Chondrocyte (in vitro differentiated cells): ENCODE data around the gene ACAP2. TPM values are rescaled to one million over a fixed set of nuclear protein-coding genes. Genes with fewer than 3 reads are reported as not detected.
A peak's percentile ranks its signal among the peaks of the same experiment; 100 is the strongest.
"Not testable (repeated sequence)": the region's sequence is repeated elsewhere in the genome, so short reads cannot be mapped to it uniquely, and the experiment has no call there.

Source experiments
- DNase-seq: peaks from one replicate; pipeline ENCODE4 v3.0.0; 2021; ENCODE audit warnings: mixed read lengths, low spot score
- H3K27ac Mint-ChIP-seq: one replicate; pipeline ENCODE4 v1.8.0; 2021; ENCODE audit warnings: mild to moderate bottlenecking, moderate library complexity, mixed read lengths; ENCODE audit not compliant: unreplicated experiment
- H3K27me3 Mint-ChIP-seq: 2 replicates; pipeline ENCODE4 v1.8.0; 2021; ENCODE audit warnings: low read depth, mixed read lengths
- H3K36me3 Mint-ChIP-seq: 2 replicates; pipeline ENCODE4 v1.8.0; 2021; ENCODE audit warnings: low read depth, mixed read lengths
- H3K4me1 Mint-ChIP-seq: 2 replicates; pipeline ENCODE4 v1.8.0; 2021; ENCODE audit warnings: low read depth, mild to moderate bottlenecking, mixed read lengths
- H3K4me3 Mint-ChIP-seq: one replicate; pipeline ENCODE4 v1.8.0; 2021; ENCODE audit warnings: mild to moderate bottlenecking, moderate library complexity, mixed read lengths; ENCODE audit not compliant: unreplicated experiment
- H3K9me3 Mint-ChIP-seq: 2 replicates; pipeline ENCODE4 v1.8.0; 2021; ENCODE audit warnings: low read depth, mixed read lengths
- total RNA-seq: library from RNA; stranded (reverse); gene quantifications from 3 replicates; pipeline ENCODE4 v1.2.1, GENCODE V29; 2021
- TF ChIP-seq, protein P1 (sequence below): fragments of 200-600 bp; sonication (generic); IDR thresholded peaks from 2 replicates; pipeline ENCODE4 v1.5.0; 2021; ENCODE audit warnings: antibody characterized with exemption, mild to moderate bottlenecking, moderate library complexity

ACAP2 gene
- total RNA-seq, 1 donor from 2014 or later: 43.3 TPM

DNA sequence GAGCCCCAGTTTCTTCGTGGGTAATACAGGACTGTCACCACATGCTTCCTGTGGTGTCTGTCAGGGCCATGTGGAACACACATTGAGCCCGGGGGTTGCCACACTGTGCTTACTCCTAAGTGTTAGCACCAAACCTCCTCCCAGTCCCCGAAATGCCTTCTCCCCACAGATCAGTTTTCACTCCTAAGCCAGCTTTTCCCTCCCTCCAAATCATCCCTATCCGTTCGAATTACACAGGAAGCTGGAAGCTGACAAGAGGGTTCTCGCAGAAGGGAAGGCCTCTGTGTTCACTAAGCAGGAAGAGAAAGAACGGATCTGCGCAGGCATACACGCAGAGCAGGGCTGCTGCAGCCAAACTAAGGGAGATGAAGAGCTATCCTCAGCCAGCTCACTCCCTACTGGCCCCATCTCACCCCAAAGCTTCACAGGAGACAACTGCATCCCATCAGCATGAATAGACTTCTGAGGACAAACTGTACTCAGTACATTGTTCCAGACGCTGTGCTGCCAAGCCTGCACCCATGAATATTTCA lies 204.2 kb downstream of the ACAP2 start:
- TF ChIP-seq, protein P1, sequence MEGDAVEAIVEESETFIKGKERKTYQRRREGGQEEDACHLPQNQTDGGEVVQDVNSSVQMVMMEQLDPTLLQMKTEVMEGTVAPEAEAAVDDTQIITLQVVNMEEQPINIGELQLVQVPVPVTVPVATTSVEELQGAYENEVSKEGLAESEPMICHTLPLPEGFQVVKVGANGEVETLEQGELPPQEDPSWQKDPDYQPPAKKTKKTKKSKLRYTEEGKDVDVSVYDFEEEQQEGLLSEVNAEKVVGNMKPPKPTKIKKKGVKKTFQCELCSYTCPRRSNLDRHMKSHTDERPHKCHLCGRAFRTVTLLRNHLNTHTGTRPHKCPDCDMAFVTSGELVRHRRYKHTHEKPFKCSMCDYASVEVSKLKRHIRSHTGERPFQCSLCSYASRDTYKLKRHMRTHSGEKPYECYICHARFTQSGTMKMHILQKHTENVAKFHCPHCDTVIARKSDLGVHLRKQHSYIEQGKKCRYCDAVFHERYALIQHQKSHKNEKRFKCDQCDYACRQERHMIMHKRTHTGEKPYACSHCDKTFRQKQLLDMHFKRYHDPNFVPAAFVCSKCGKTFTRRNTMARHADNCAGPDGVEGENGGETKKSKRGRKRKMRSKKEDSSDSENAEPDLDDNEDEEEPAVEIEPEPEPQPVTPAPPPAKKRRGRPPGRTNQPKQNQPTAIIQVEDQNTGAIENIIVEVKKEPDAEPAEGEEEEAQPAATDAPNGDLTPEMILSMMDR: no peak
- DNase-seq: no peak
- peaks cover 32% of the 10 kb centered on the region for H3K4me1 Mint-ChIP-seq

DNA sequence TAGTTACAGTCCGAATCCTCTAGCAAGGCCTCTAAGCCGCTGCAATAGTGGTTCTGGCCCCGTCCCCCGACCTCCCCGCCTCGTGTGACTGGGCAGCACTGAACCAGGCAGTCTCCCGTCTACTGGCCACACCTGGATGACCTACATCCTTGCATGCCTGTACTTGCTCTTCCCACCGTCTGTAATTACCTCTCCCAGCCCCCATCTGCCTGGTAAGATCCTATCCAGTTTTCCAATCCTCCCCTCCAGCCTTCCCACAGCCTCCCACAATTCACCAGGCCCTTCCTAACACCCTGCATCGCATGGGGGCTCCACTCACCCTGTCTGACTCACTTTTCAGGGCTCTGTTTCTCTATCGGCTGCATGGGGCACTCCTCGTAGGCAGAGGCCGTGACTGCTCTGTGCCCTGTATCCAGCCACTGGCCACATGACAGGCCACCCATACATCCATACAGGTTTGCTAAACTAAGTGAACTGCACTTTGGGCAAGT lies 204.7 kb downstream of the ACAP2 start:
- Mint-ChIP-seq H3K36me3 (peaks cover 6% of the 10 kb centered on the region), H3K27me3 (no peaks in the 10 kb centered on the region), H3K9me3 (peaks cover 2% of the 10 kb centered on the region), H3K4me1 (peaks cover 32% of the 10 kb centered on the region), H3K4me3 (no peak overlapping the region), H3K27ac (no peak overlapping the region)
- TF ChIP-seq, protein P1: no peak
- DNase-seq: peak; percentile 51

More for the DNA sequence above, 204.2 kb downstream of the ACAP2 start:
- H3K27me3 Mint-ChIP-seq: no peaks in the 10 kb centered on the region
- peaks cover 6% of the 10 kb centered on the region for H3K36me3 Mint-ChIP-seq
- peak overlapping the region; percentile 53 for H3K27ac Mint-ChIP-seq
- peaks cover 2% of the 10 kb centered on the region for H3K9me3 Mint-ChIP-seq
- H3K4me3 Mint-ChIP-seq: no peak overlapping the region

DNA sequence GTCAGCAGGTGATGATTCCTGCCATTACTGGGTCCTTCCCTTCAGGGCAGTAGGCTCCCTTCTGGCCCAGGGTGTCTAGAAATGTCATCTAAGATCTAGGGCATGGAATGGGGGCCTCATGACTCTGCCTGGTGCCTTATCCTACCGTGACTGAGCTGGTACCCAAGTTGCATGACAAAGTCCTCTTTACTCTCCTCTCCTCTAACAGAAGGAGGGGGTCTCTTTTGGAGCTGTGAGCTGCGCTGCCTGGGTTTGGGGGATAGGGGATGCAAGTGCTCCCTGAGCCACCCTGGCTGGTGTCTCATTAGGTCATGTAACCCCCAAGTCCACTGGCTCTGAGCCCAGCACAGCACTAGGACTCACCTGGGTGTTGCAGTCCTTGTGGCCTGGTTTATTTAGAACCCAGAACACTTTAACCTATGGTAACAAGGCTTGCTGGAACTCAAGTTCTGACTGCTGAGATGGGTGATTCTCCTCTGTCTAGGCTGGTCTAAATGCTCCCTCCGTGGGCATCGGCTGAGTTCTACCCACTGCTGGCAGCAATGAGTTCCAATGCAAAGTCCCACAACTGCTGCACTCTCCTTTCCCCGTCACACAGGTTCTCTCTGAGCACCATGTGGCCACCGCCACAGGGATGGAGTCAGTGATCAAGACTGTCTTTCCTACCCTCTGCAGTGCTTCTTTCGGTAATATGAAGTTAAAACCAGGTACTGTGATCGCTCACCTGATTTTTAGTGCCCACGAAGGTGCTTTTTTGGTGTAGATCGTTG lies 205.8 kb downstream of the ACAP2 start:
- Mint-ChIP-seq H3K27me3 (no peaks in the 10 kb centered on the region), H3K9me3 (peaks cover 5% of the 10 kb centered on the region), H3K36me3 (peaks cover 6% of the 10 kb centered on the region), H3K4me1 (peaks cover 29% of the 10 kb centered on the region), H3K27ac (no peak overlapping the region), H3K4me3 (no peak overlapping the region)
- TF ChIP-seq, protein P1: no peak
- no peak for DNase-seq

DNA sequence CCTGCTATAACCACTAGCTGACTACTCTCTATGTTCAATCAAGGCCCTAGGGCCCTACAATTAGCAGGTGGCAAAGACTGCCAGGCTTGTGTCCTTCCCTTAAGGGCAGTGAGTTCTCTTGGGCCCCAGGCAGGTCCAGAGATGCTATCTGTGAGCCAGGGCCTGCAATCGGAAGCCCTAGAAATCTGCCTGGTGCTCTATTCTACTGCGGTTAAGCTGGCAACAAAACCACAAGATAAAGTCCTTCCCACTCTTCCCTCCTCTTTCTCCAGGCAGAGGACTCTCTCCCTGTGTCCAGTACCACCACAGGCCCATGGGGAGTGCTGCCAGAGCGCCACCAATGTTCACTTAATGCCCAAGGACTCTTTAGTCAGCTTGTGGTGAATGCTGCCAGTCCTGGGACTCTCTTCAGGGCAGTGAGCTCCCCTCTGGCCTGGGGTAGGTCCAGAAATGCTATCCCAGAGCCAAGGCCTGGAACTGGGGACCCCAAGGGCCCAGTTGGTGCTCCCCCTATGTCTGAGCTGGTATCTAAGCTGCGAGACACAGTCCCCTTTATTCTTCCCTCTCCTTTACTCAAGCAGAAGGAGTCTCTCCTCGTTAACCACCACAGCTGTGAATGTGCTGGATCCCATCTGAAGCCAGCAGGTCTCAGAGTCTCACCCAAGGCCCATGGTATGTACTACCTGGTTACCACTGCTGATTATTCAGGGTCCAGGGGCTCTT lies 206.6 kb downstream of the ACAP2 start:
- H3K27me3 Mint-ChIP-seq: no peaks in the 10 kb centered on the region
- peak; percentile 46 for DNase-seq
- TF ChIP-seq, protein P1: no peak
- no peak overlapping the region for H3K27ac Mint-ChIP-seq
- no peak overlapping the region for H3K4me3 Mint-ChIP-seq
- peaks cover 6% of the 10 kb centered on the region for H3K36me3 Mint-ChIP-seq
- peaks cover 28% of the 10 kb centered on the region for H3K4me1 Mint-ChIP-seq
- H3K9me3 Mint-ChIP-seq: peaks cover 5% of the 10 kb centered on the region

DNA sequence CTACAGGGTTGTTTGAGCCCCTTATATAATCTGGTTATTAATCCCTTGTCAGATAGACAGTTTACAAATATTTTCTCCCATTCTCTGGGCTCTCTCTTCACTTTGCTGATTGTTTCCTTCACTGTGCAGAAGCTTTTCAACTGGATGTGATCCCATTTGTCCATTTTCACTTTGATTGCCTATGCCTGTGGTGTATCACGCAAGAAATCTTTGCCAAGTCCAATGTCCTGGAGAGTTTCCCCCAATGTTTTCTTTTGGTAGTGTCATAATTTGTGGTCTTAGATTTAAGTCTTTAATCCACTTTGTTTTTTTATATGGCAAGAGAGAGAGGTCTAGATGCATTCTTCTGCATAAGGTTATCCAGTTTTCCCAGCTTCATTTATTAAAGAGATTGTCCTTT lies 212.6 kb downstream of the ACAP2 start:
- DNase-seq: no peak
- no peak overlapping the region for H3K27ac Mint-ChIP-seq

DNA sequence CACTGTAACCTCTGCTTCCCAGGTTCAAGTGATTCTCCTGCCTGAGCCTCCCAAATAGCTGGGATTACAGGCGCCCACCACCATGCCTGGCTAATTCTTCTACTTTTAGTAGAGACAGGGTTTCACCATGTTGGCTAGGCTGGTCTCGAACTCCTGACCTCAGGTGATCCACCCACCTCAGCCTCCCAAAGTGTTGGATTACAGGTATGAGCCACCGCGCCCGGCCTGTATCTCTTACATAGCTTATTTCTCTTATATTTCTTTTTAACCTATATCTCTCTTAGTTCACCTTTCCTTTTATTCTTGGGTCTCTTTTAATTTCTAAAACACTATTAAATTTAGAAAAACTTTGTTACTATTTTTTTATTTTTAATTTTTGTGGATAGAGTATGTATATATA lies 213.9 kb downstream of the ACAP2 start:
- not testable (repeated sequence) for H3K4me3 Mint-ChIP-seq, H3K9me3 Mint-ChIP-seq, H3K27ac Mint-ChIP-seq, H3K4me1 Mint-ChIP-seq, H3K27me3 Mint-ChIP-seq, H3K36me3 Mint-ChIP-seq, DNase-seq

More for the DNA sequence above, 212.6 kb downstream of the ACAP2 start:
- peaks cover 12% of the 10 kb centered on the region for H3K9me3 Mint-ChIP-seq
- TF ChIP-seq, protein P1: no peak
- no peak overlapping the region for H3K4me3 Mint-ChIP-seq
- H3K27me3 Mint-ChIP-seq: no peaks in the 10 kb centered on the region
- H3K36me3 Mint-ChIP-seq: peaks cover 13% of the 10 kb centered on the region
- peaks cover 9% of the 10 kb centered on the region for H3K4me1 Mint-ChIP-seq
